Measurements from ENCODE around the gene CACNA1G. TPM values are rescaled to one million over a fixed set of nuclear protein-coding genes. Genes with fewer than 3 reads are reported as not detected.

CACNA1G gene
- total and polyA plus RNA-seq, 9 of the 15 experiments (the other 6 are each of a cell fraction or from before 2014, with no cell fraction given): 0.01 TPM; not detected in 8

GRCh38 chr17:50584749-50585148, 24.2 kb downstream of the CACNA1G start:
- ChIA-PET POLR2A (no interaction called here), CTCF (ENCODE audit: low intra/inter-chr PET ratio) (no interaction called here)
- Histone ChIP-seq H3K4me3 (no peak overlapping the region), H2AFZ (ENCODE audit: low read depth, low read length) (no peak overlapping the region), H3K9ac (ENCODE audit: insufficient read depth in 1 of 2, low read depth in 2 of 2, low read length in 2 of 2) (no peak overlapping the region), H3K27me3 (ENCODE audit: control insufficient read depth in 2 of 2, insufficient read depth in 2 of 2, low read length in 2 of 2) (peaks cover 41 to 89% of the 10 kb centered on the region in 2 experiments; a peak in 4 of 5 replicates), H3K9me3 (replicated peaks; ENCODE audit: control insufficient read depth, insufficient read depth, low read depth, low read length) (no peaks in the 10 kb centered on the region), H3K79me2 (ENCODE audit: control insufficient read depth, insufficient read depth, low read length) (no peaks in the 10 kb centered on the region), H3K4me2 (ENCODE audit: insufficient read depth, low read length) (no peak overlapping the region), H3K36me3 (ENCODE audit: control insufficient read depth, insufficient read depth, low read length) (no peaks in the 10 kb centered on the region), H4K20me1 (replicated peaks; ENCODE audit: control insufficient read depth, insufficient read depth, low read length) (peaks cover 6% of the 10 kb centered on the region), H3K4me1 (replicated peaks in 1 of 2; ENCODE audit: control insufficient read depth in 2 of 2, insufficient read depth in 2 of 2, low read length in 2 of 2) (peaks cover 0 to 15% of the 10 kb centered on the region in 2 experiments; a peak in 2 of 5 replicates), H3K27ac (ENCODE audit: extremely low read depth, low read depth, low read length) (no peak overlapping the region), H3K9me1 (ENCODE audit: control insufficient read depth, insufficient read depth, low read length) (no peaks in the 10 kb centered on the region)
- in situ Hi-C loops (cut with MboI): no loop called here
- intact Hi-C loops (cut with micrococcal nuclease): no loop called here
- 0% methylated on average over 6 of the region's 6 CpGs for WGBS (ENCODE audit: insufficient coverage, low coverage, missing lambda C conversion rate)
- no TSS peak for BruUV-seq (replicated peaks)
- no peak for FAIRE-seq
- TF ChIP-seq MTA1 (IDR thresholded peaks at IDR 0.05; ENCODE audit: borderline replicate concordance) (no peak), CTCF (IDR thresholded peaks at IDR 0.05 in 2 of 3, conservative IDR thresholded peaks at IDR 0.05 in 1 of 3; ENCODE audit: insufficient read depth in 2 of 3, low read depth in 1 of 3, low read length in 3 of 3) (no peak), PURB (CRISPR knock-in tag; IDR thresholded peaks at IDR 0.05; ENCODE audit: low read depth) (no peak)
- no peak for DNase-seq (ENCODE audit: extremely low read depth in 1 of 4, low spot score in 3 of 4)
- ATAC-seq: no peak

GRCh38 chr17:50585346-50585745, 24.8 kb downstream of the CACNA1G start:
- ChIA-PET CTCF (ENCODE audit: low intra/inter-chr PET ratio) (no interaction called here), POLR2A (no interaction called here)
- peaks cover 41 to 87% of the 10 kb centered on the region in 2 experiments; a peak in 4 of 5 replicates for H3K27me3 ChIP-seq (ENCODE audit: control insufficient read depth in 2 of 2, insufficient read depth in 2 of 2, low read length in 2 of 2)
- no peaks in the 10 kb centered on the region for H3K9me1 ChIP-seq (ENCODE audit: control insufficient read depth, insufficient read depth, low read length)
- H3K36me3 ChIP-seq (ENCODE audit: control insufficient read depth, insufficient read depth, low read length): no peaks in the 10 kb centered on the region
- no peaks in the 10 kb centered on the region for H3K9me3 ChIP-seq (replicated peaks; ENCODE audit: control insufficient read depth, insufficient read depth, low read depth, low read length)
- H3K27ac ChIP-seq (ENCODE audit: extremely low read depth, low read depth, low read length): no peak overlapping the region
- H3K4me3 ChIP-seq: no peak overlapping the region
- 0% methylated on average over 4 of the region's 4 CpGs for WGBS (ENCODE audit: insufficient coverage, low coverage, missing lambda C conversion rate)
- no peak for ATAC-seq
- peaks cover 4% of the 10 kb centered on the region for H4K20me1 ChIP-seq (replicated peaks; ENCODE audit: control insufficient read depth, insufficient read depth, low read length)
- no peak overlapping the region for H2AFZ ChIP-seq (ENCODE audit: low read depth, low read length)
- in situ Hi-C loops (cut with MboI) (no loop called here), intact Hi-C loops (cut with micrococcal nuclease) (no loop called here)
- no peak overlapping the region for H3K4me2 ChIP-seq (ENCODE audit: insufficient read depth, low read length)
- no peak for DNase-seq (ENCODE audit: extremely low read depth in 1 of 4, low spot score in 3 of 4)
- H3K79me2 ChIP-seq (ENCODE audit: control insufficient read depth, insufficient read depth, low read length): no peaks in the 10 kb centered on the region
- H3K9ac ChIP-seq (ENCODE audit: insufficient read depth in 1 of 2, low read depth in 2 of 2, low read length in 2 of 2): no peak overlapping the region
- no peak for FAIRE-seq
- peaks cover 0 to 9% of the 10 kb centered on the region in 2 experiments; a peak in 2 of 5 replicates for H3K4me1 ChIP-seq (replicated peaks in 1 of 2; ENCODE audit: control insufficient read depth in 2 of 2, insufficient read depth in 2 of 2, low read length in 2 of 2)
- no TSS peak for BruUV-seq (replicated peaks)
- no peak for TF ChIP-seq ATF3 (IDR thresholded peaks at IDR 0.05)
- TF ChIP-seq ATF3 (CRISPR knock-in tag; conservative IDR thresholded peaks at IDR 0.05): no peak
- TF ChIP-seq CCNT2 (IDR thresholded peaks at IDR 0.05; ENCODE audit: borderline replicate concordance, extremely low read depth, insufficient read length, low read depth, low read length): no peak
- no peak for TF ChIP-seq ZNF639 (CRISPR knock-in tag; conservative IDR thresholded peaks at IDR 0.05 in 1 of 2, IDR thresholded peaks at IDR 0.05 in 1 of 2)
- TF ChIP-seq STAT5A (IDR thresholded peaks at IDR 0.05; ENCODE audit: borderline replicate concordance, low read length): no peak
- no peak for TF ChIP-seq MYNN (IDR thresholded peaks at IDR 0.05)
- no peak for TF ChIP-seq MYNN (CRISPR knock-in tag; IDR thresholded peaks at IDR 0.05)
- no peak for TF ChIP-seq SMAD2 (IDR thresholded peaks at IDR 0.05; ENCODE audit: low read depth, low read length)
- no peak for TF ChIP-seq SRSF9 (IDR thresholded peaks at IDR 0.05; ENCODE audit: borderline replicate concordance, low read depth, low read length)
